NCI-H2196 (cell line): ENCODE data around the gene RC3H1.
"Not testable (repeated sequence)": the region's sequence is repeated elsewhere in the genome, so short reads cannot be mapped to it uniquely, and the experiment has no call there.

Source experiments
- DNase-seq: peaks from one replicate; lab custom pipeline; 2025; ENCODE audit not compliant: unreplicated experiment; lab: John Stamatoyannopoulos, UW

RC3H1 gene

GRCh38 chr1:174028495-174028894 is 6.3 kb upstream of the RC3H1 start:
- no peak for DNase-seq

GRCh38 chr1:174023440-174023839 is 1.3 kb upstream of the RC3H1 start:
- DNase-seq: peak; percentile 75

- DNase-seq: no peak
Measured at GRCh38 chr1:174022976-174023277, 770 bp upstream of the RC3H1 start.

DNA sequence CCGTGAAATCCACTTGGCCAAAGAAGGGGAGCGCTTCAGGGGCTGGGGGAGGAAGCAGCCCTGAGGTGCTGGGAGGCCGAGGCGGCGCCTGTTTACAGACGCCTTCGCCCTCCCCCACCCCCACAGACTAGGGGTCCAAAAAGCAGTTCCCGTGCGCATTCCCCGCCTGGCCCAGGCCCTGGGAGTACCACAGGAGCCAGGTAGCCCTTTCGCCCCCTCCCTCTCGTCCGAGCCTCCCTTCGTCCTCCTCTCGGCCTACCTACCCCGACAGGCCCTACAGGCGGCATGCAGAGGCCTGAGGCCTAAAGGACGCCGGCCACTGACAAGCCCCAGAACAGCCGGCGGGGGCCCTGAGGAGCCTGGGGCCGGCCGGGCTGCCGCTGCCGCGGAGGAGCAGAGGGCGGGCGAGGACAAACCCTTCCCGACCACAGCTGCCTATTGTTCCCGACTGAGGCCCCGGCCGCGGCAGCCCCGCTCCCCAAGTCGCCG is 522 bp downstream of the RC3H1 start:
- no peak for DNase-seq

DNA sequence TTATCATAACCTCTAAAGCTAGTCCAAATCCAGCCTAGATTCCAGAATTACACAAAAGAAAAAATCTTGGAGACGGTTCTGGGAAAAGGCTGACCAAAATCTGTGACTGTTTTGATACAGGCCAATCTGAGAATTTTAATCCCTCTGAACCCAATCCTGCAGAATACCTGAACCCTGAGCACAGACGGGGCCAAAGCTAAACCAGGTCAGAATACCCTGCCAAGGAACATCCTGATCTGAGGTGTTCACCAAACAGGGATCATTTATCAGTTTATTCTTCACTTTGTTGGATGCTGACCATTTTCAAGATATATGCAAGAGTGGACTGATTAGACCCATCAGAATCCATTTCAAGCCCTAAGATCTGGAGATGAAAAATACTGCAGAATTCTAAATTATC is 3.6 kb downstream of the RC3H1 start:
- DNase-seq: no peak

DNA sequence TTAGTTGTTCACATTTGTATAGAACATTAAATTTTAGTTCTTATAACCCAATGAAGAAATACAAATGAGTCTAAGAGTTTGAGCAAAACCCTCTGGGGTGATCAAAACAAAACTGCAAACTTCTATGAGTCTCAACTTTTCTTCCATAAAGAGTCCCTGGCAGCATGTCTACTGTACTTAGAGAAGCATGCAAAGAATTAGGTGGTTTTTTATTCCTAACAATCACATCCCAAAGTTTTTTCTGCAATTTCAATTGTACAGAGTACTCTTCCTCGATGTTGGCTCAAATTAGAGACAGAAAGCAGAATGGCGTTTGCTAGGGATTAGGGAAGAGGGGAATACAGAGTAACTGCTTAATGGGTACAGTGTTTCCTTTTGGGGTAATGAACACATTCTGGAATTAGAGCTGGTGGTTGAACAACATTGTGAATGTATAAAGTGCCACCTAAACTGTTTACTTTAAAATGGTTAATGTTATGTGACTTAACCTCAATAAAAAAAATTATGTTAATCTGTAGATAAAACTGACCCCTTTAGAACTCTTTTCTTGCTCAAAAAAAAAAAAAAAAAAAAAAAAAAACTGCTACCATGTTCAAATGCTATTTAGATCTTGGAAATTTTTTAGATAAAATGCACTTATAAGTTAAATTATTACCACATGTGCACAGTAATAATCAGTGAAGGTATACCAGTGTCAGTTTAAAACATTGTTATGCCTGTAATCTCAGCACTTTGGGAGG is 4.8 kb downstream of the RC3H1 start:
- no peak for DNase-seq

GRCh38 chr1:174013864-174014418 is 8.2 kb downstream of the RC3H1 start:
- no peak for DNase-seq

DNA sequence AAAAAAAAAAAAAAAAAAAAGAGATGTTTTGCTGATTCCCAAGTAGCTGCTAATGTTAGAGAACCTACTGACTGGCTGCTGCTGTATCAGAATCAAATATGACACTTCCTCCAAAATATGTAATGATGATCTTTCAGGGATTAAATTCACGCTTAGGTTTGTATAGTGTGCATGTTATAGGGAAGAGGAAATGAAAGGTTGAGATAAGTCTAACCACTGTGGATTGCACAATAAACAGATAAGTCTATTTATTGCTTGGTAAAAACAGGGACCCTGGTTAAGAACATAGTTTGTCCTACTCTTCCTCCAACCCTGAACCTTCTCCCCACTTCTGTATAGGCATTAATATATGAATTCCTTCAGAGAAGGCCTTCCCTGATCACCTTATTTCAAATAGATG is 13.2 kb downstream of the RC3H1 start:
- no peak for DNase-seq

DNA sequence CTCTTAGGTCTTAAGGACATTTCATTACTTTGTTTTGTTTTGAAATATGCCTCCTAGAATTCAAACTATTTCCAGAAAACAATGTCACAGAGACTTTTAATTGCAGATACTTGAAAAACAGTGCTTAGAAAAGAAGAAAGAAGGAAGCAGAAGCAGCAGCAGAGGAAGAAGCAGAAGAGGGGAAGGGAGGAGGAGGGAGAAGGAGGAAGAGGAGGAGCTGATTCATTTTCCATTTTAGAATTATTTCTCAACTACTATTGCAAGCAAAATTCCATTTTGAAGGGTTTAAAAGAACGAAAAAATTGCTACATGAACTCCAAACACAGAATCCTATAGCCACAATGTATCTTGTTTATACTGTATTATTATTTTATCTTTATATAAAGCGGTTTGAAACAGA is 13.9 kb downstream of the RC3H1 start:
- no peak for DNase-seq

DNA sequence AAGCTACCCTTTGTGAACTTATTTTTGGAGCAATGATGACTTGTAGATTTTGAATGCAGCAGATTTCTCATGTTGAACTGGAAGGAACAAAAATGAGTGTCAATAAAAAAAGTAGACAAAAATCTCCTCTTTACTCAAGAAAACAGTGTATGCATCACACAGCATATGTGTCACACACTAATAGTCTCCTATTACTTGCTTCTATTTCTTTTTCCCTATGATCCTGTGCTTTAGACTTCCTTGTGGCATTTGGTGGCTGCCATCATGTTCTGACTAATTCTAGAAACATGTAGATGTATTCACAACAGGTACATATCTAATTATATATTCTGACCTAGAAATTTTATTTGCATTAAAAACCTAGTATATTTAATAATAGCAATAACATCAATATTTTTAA is 14.3 kb downstream of the RC3H1 start:
- no peak for DNase-seq

GRCh38 chr1:174005032-174005431 is 17.1 kb downstream of the RC3H1 start:
- DNase-seq: no peak

DNA sequence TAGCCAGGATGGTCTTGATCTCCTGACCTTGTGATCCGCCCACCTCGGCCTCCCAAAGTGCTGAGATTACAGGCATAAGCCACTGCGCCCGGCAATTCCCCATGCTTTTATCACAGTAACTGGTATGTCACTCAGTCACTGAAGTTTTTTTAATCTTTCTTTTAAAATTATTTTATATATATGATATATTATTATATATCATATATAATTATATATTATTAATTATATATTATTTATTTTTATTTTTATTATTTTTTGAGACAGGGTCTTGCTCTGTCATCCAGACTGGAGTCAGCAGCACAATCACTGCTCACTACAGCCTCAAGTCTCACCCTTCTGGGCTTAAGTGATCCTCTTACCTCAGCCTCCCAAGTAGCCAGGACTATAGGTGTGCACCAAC is 18.3 kb downstream of the RC3H1 start:
- no peak for DNase-seq

DNA sequence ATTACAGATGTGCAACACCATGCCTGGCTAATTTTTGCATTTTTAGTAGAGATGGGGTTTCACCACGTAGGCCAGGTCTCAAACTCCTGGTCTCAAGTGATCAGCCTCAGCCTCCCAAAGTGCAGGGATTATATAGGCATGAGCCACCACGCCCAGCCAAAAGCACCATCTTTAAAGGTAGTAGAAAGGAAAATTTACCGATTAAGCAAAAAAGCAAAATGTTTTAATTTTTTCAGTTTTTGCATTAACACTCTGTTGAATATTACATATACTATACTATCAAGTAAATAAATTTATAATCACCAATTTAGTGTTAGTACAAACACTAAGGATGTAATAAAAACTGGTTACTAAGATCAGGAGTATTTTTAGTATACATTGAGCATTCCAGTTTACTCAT is 20.6 kb downstream of the RC3H1 start:
- DNase-seq: no peak

- DNase-seq: no peak
Measured at GRCh38 chr1:174000371-174000770, 21.8 kb downstream of the RC3H1 start.

DNA sequence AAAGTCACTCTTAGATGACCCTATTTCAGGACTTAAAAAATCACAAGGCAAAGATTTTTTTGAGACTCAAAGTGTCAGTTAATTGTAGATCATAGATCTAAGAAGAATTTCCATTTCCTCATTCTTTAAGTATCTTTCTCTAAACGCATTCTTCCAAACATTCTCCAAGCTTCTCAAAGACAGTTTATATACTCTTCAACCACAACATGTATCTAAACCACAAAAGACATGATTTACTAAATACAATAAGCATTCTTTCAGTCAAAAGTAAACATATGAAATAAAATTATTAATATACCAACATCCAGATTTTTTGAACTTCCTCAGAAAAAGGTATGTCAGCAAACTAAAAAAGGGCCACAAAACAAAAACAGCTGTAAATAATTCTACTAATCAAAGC is 24.4 kb downstream of the RC3H1 start:
- DNase-seq: no peak

GRCh38 chr1:173996995-173997394 is 25.2 kb downstream of the RC3H1 start:
- no peak for DNase-seq

GRCh38 chr1:173995475-173995874 is 26.7 kb downstream of the RC3H1 start:
- no peak for DNase-seq

DNA sequence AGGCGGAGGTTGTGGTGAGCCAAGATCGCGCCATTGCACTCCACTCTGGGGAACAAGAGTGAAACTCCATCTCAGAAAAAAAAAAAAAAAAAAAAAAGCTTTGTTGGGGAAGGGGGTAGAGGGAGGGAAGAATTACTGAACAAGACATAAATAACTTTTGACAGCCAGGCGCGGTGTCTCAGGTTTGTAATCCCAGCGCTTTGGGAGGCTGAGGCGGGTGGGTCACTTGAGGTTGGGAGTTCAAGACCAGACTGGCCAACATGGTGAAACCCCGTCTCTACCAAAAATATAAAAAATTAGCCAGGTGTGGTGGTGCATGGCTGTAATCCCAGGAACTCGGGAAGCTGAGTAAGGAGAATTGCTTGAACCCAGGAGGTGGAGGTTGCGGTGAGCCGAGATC is 28.2 kb downstream of the RC3H1 start:
- DNase-seq: not testable (repeated sequence)

GRCh38 chr1:173988068-173988467 is 34.1 kb downstream of the RC3H1 start:
- DNase-seq: no peak

GRCh38 chr1:173986951-173987350 is 35.2 kb downstream of the RC3H1 start:
- no peak for DNase-seq

DNA sequence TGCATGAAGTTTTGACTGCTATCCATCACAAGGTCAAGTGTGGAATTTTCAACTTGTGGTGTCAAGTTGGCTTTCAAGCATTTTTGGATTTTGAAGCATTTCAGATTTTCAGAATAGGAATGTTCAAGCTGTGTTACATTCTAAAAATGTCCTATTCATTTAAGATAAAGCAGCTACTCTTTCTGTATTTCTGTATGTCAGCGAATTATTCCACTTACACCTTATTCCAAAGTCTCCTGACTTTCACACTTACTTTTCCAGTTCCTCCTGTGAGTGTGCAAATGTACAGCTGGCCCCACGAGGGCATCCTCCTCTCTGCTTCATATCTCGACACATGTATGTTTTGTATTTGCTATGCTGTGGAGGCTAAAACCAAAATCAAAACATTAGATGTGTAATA is 51.9 kb downstream of the RC3H1 start:
- no peak for DNase-seq

GRCh38 chr1:173965896-173966295 is 56.3 kb downstream of the RC3H1 start:
- not testable (repeated sequence) for DNase-seq

DNA sequence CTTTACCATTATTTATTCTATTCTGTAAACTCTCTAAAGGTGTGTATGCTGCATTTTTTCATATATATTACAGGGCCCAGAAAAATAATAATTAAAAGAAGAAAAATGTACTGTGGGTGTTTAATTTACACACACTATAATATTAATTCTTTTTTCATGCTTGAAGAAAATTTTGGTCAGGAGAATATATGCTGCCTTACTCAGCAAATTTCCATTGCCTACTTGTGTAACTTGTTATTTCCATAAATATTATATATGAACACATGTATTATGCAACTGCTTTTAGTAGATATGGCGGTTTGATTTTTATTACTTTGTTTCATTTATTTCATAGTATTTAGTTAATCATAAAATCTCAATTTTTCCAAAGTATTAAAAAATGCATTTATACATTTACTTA is 58.7 kb downstream of the RC3H1 start:
- no peak for DNase-seq
